DOHH2 (cell line): ENCODE measurements around the gene DDR1.

Experiments
- EZH2phosphoT487 ChIP-seq: fragments of 200-600 bp; sonication (generic); IDR thresholded peaks from 2 replicates; pipeline ENCODE4 v1.6.1; 2017; ENCODE audit warnings: borderline replicate concordance, mild to moderate bottlenecking, antibody characterized with exemption, low read length, moderate library complexity, mixed read lengths
- TF ChIP-seq, protein P1 (sequence below): fragments of 200-600 bp; sonication (generic); IDR thresholded peaks from one replicate; pipeline ENCODE4 v1.5.1; 2014; ENCODE audit warnings: antibody characterized with exemption, mild to moderate bottlenecking, low read depth, low read length; ENCODE audit not compliant: poor library complexity, severe bottlenecking

DNA sequence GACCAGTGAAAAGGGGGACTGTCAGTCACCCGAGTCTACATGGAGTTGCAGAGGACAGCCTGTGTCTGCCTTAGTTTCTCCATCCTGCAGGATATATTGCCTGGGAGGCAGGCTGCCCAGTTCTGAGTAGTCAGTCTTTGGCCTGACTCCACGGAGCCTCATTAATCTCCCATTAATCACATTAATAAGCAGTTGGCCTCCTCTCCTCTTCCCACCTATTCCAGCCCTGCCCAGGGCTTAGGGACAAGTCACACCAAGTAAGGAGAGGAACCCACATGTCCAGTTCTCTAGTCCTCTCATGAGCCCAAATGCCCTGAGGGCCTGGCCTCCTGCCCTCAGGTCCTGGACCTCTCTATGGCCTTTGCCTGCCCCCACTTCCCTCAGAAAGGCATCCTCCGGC is 55.2 kb downstream of the DDR1 start:
- TF ChIP-seq, protein P1, sequence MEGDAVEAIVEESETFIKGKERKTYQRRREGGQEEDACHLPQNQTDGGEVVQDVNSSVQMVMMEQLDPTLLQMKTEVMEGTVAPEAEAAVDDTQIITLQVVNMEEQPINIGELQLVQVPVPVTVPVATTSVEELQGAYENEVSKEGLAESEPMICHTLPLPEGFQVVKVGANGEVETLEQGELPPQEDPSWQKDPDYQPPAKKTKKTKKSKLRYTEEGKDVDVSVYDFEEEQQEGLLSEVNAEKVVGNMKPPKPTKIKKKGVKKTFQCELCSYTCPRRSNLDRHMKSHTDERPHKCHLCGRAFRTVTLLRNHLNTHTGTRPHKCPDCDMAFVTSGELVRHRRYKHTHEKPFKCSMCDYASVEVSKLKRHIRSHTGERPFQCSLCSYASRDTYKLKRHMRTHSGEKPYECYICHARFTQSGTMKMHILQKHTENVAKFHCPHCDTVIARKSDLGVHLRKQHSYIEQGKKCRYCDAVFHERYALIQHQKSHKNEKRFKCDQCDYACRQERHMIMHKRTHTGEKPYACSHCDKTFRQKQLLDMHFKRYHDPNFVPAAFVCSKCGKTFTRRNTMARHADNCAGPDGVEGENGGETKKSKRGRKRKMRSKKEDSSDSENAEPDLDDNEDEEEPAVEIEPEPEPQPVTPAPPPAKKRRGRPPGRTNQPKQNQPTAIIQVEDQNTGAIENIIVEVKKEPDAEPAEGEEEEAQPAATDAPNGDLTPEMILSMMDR: no peak
- TF ChIP-seq EZH2phosphoT487: no peak
